GM12891 (cell line): ENCODE data around the gene MCAT.

Source experiments
- POLR2A ChIP-seq: IDR thresholded peaks from 2 replicates; pipeline ENCODE4 v1.6.1; 2011; ENCODE audit warnings: low read depth, low read length, control low read depth
- POLR2AphosphoS5 ChIP-seq: IDR thresholded peaks from 2 replicates; pipeline ENCODE4 v1.6.1; 2011; ENCODE audit warnings: low read depth, low read length, control low read depth
- POU2F2 ChIP-seq: IDR thresholded peaks from 2 replicates; pipeline ENCODE4 v1.6.1; 2011; ENCODE audit warnings: low read depth, mild to moderate bottlenecking, control low read depth, low read length, moderate library complexity

- TF ChIP-seq POLR2A, result no peak
- TF ChIP-seq POLR2AphosphoS5, result no peak
- no peak for TF ChIP-seq POU2F2
Measured at GRCh38 chr22:43126501-43127165, 16.6 kb downstream of the MCAT start.
